ENCODE measurements around the gene HSD17B8. TPM values are rescaled to one million over a fixed set of nuclear protein-coding genes. Genes with fewer than 3 reads are reported as not detected.

HSD17B8 gene
- 11.5 to 15.6 TPM (median 15.0 TPM) in 5 replicates for total RNA-seq (2022; extraction: Qiagen RNA extraction)

DNA sequence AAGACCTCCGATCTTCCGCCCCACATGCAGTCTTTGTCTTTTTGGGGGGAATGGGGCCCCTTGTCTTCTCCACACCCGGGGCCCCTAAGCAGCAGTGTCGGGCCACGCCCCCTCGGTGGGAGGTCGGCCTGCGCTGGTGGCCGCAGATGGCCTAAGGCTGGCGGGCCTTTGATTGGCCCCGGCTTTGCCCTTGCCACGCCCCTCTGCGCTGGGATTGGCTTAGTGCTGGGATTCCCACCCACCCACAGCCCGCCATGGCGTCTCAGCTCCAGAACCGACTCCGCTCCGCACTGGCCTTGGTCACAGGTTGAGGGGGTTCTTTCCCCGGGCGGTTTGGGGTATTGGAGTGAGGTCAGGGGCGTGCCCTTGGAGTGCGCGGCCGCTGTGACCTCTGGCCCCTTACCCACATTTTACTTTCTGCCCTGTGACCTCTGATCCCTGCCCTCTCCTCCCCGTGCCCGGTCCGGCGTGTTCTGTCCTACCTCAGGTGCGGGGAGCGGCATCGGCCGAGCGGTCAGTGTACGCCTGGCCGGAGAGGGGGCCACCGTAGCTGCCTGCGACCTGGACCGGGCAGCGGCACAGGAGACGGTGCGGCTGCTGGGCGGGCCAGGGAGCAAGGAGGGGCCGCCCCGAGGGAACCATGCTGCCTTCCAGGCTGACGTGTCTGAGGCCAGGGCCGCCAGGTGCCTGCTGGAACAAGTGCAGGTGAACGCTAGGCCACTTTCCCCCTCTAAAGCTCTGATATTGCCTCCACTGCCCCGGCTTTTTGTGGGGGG is at the start of gene HSD17B8:
TSS of gene HSD17B8 (plus strand) at position 241 of the 776 bp plus-strand sequence. CDS start at position 255, 14 bp downstream.

DNA sequence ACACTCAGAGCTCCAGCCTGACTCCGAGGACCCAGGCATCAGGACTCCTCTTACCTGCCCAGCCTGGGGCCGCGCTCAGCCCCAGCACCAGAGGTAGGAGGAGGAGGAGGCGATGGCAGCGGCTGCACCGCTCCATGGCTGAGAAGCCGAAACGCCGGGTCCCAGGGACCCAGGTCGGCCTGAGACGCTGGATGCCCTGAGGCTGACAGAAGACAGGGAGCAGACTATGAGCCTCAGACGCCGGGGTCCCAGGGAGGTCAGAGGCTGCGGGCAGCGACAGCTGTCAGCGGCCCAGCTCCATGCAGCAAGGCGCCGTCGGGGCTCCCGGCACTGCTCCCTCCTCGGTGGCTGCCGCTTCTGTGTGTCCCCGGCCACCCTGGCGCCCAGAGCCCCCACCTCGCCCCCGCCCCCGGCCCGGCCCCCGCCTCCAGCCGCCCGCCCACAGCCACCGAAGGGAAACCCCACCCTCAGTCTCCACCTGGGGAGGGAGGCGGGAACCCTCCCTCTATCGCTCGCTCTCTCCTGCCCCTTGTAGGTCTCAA is 12.3 kb upstream of the HSD17B8 start, which contains the start of gene COL11A2:
TSS of gene COL11A2 (minus strand) at position 363 of the 542 bp plus-strand sequence. CDS start at position 136, 227 bp downstream.

DNA sequence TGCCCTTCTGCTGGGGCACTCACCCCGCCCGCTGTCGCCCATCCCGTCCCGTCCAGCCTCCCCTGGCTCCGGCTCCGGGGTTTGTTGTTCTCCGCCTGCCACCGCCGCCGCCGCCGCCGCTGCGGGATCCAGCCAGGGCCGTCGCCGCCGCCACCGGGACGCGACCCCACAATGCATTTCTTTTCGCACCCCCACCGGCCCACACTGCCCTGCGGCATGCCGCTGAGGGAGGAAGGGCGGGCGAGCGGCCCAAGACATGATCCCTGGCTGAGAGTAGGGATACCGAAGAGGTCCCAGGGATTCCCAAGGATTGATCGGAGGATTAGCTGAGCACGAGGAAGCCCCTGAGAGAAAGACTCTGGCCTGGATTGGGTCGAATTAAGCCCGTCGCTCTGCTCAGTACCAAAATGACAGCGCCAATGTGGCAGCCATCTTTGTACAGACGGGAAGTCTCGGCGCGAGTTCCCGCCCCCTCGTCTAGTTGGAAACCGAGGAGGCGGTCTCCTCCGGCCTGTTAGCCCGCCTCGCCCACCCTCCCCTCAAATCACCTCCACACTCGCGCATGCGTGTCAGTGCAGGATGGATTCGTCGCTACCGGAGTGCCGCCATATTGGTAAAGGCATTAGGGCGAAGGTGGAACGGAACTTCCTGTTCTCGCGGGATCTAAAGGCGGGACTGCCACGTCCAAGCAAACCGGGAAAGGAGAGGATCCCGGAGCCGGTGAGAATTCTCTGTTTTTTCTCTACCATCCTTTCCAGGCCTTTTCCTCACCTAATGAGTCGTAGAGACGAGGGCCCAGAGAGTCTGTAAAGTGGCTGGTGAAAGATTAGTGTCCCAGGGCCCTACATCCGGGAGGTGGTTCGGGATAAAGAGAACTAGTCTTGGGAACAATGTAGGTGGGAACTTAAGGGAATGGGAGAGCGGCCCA is 4.0 kb upstream of the HSD17B8 start, which contains the start of the genes RXRB and SLC39A7:
TSS of gene RXRB (minus strand) at position 447 of the 928 bp plus-strand sequence. CDS start at position 258, 189 bp downstream.
TSS of gene SLC39A7 (plus strand) at position 649 of the 928 bp plus-strand sequence. CDS start 379 bp downstream, outside the sequence.

DNA sequence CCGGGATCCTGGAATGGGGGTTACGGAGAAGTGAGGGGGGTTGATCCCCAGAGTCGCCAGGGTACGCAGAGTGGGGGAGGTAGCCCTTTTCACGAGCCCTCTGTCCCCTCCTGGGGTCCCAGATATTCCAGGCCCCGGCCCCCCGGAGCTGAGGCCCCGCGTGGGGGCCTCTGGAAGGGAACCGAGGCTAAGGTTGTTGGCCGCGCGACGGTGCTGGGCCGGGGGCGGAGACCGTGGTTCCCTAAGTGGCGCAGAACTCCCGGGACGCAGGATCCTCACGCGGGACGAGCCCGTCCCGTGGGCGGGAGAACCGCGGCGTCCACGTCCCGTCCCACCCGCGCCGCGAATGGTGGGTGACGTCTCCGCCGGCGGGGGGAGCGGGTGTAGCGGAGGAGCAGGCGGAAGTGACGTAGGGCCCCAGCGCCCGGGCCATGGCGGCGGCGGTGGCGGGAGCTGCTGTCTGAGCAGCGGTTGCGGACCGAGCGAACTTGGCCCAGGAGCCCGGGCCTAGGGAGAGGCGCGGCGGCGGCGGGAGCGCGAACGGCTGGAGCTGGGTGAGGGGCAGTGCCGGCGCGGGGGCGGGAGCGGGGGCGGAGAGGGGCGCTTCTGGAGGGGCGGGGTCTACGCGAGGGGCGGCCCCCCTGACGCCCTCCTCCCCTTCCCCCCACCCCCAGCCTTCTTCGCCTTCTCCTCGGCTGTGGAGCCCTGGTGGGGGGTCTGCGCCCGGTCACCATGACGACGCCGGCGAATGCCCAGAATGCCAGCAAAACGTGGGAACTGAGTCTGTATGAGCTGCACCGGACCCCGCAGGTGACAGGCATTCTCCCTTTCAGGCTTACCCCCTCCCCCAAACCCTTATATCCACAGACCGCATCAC is 3.9 kb downstream of the HSD17B8 start, which contains the start of gene RING1:
TSS of gene RING1 (plus strand) at position 410 of the 877 bp plus-strand sequence. CDS start at position 733, 323 bp downstream.

Other genes with a start within 250 kb of the HSD17B8 start
- 112 to 140 TPM (median 119 TPM) in 5 replicates for gene BRD2, start 236.1 kb upstream of the HSD17B8 start, total RNA-seq (2022; extraction: Qiagen RNA extraction)
- not detected in 5 replicates for gene HLA-DOA, start 195.1 kb upstream of the HSD17B8 start, total RNA-seq (2022; extraction: Qiagen RNA extraction)
- not detected in 5 replicates for gene HLA-DPA1, start 131.0 kb upstream of the HSD17B8 start, total RNA-seq (2022; extraction: Qiagen RNA extraction)
- gene HLA-DPB1, start 128.7 kb upstream of the HSD17B8 start, total RNA-seq (2022; extraction: Qiagen RNA extraction) = not detected in 5 replicates
- gene COL11A2, start 12.2 kb upstream of the HSD17B8 start, total RNA-seq (2022; extraction: Qiagen RNA extraction) = 0.69 to 1.1 TPM (median 0.83 TPM) in 5 replicates
- 16.8 to 21.8 TPM (median 19.3 TPM) in 5 replicates for gene RXRB, start 4.0 kb upstream of the HSD17B8 start, total RNA-seq (2022; extraction: Qiagen RNA extraction)
- gene SLC39A7, start 3.8 kb upstream of the HSD17B8 start, total RNA-seq (2022; extraction: Qiagen RNA extraction) = 104 to 111 TPM (median 108 TPM) in 5 replicates
- 19.6 to 25.9 TPM (median 24.4 TPM) in 5 replicates for gene RING1, start 3.8 kb downstream of the HSD17B8 start, total RNA-seq (2022; extraction: Qiagen RNA extraction)
- 16.0 to 19.1 TPM (median 17.1 TPM) in 5 replicates for gene VPS52, start 67.2 kb downstream of the HSD17B8 start, total RNA-seq (2022; extraction: Qiagen RNA extraction)
- 2,503 to 2,635 TPM (median 2,544 TPM) in 5 replicates for gene RPS18, start 67.4 kb downstream of the HSD17B8 start, total RNA-seq (2022; extraction: Qiagen RNA extraction)
- gene B3GALT4, start 72.5 kb downstream of the HSD17B8 start, total RNA-seq (2022; extraction: Qiagen RNA extraction) = 0.56 to 1.3 TPM (median 0.87 TPM) in 5 replicates
- gene WDR46, start 84.6 kb downstream of the HSD17B8 start, total RNA-seq (2022; extraction: Qiagen RNA extraction) = 48.0 to 54.9 TPM (median 53.1 TPM) in 5 replicates
- 96.5 to 132 TPM (median 106 TPM) in 5 replicates for gene PFDN6, start 84.9 kb downstream of the HSD17B8 start, total RNA-seq (2022; extraction: Qiagen RNA extraction)
- gene RGL2, start 94.3 kb downstream of the HSD17B8 start, total RNA-seq (2022; extraction: Qiagen RNA extraction) = 11.1 to 15.1 TPM (median 13.9 TPM) in 5 replicates
- 34.5 to 39.4 TPM (median 36.1 TPM) in 5 replicates for gene TAPBP, start 109.4 kb downstream of the HSD17B8 start, total RNA-seq (2022; extraction: Qiagen RNA extraction)
- gene ZBTB22, start 113.1 kb downstream of the HSD17B8 start, total RNA-seq (2022; extraction: Qiagen RNA extraction) = 2.3 to 4.2 TPM (median 3.1 TPM) in 5 replicates
- gene DAXX, start 118.3 kb downstream of the HSD17B8 start, total RNA-seq (2022; extraction: Qiagen RNA extraction) = 34.0 to 37.2 TPM (median 35.3 TPM) in 5 replicates
- 36.9 to 44.7 TPM (median 43.5 TPM) in 5 replicates for gene KIFC1, start 187.2 kb downstream of the HSD17B8 start, total RNA-seq (2022; extraction: Qiagen RNA extraction)
- 13.8 to 18.4 TPM (median 14.6 TPM) in 5 replicates for gene PHF1, start 206.4 kb downstream of the HSD17B8 start, total RNA-seq (2022; extraction: Qiagen RNA extraction)
- 168 to 225 TPM (median 201 TPM) in 5 replicates for gene CUTA, start 213.5 kb downstream of the HSD17B8 start, total RNA-seq (2022; extraction: Qiagen RNA extraction)
- 3.2 to 9.3 TPM (median 4.4 TPM) in 5 replicates for gene SYNGAP1, start 215.4 kb downstream of the HSD17B8 start, total RNA-seq (2022; extraction: Qiagen RNA extraction)
- 10.3 to 12.5 TPM (median 10.7 TPM) in 5 replicates for gene ZBTB9, start 249.9 kb downstream of the HSD17B8 start, total RNA-seq (2022; extraction: Qiagen RNA extraction)

All from A549 treated with Mapracorat at 1 μM for 4 hours (cell line).